ENCODE measurements around the gene DDX56.

DDX56 gene

DNA sequence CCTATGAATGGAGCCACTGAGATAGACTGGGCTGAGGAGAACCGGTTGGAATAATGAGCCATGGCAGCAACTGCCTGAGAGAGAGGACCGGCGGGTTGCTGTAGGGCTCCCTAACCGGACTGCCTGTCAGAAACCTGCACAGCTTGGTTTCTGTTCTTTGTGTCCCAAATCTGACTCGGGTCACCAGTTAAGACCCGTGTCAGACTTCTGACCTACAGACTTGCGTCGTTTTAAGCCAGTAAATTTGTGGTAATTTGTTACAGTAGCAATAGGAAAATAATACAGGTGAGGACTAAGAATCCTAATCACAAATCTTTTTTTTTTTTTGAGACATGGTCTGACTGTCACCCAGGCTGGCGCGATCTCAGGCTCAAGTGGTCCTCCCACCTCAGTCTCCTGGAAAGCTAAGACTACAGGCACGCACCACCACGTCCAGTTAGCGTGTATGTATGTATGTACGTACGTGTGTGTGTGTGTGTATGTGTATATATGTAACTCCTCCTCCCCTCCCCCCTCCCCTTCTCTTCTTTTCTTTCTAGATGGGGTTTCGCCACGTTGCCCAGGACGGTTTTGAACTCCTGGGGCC, 672 bp upstream of the DDX56 start:
- peak overlapping the region; percentile 72 for H2AFZ ChIP-seq (ENCODE audit: low read length)
- peaks cover 53% of the 10 kb centered on the region for H3K79me2 ChIP-seq (ENCODE audit: insufficient read depth, low read length)
- H3K9ac ChIP-seq (ENCODE audit: low read depth, low read length, poor library complexity, severe bottlenecking): peak overlapping the region; percentile 94

DNA sequence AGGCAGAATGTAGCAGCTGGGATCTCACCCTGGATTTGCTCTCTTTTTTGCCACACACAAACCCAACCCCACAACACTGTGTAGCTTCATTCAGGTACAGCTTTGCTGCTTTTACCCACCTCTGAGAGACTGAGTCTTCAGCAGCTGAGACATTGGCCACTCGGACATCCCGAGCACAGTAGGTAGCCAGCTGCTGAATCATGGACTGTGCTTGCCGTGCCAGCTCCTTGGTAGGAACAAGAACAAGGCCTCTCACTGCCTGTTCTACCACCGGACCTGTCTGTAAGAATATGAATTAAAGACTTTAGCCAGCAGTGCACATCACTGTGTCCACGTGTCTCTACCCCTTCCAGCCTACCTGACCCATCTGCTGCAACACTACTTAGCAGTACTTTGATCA, 937 bp downstream of the DDX56 start:
- peaks cover 23% of the 10 kb centered on the region for H4K20me1 ChIP-seq (ENCODE audit: insufficient read depth, low read length, poor library complexity, severe bottlenecking)
- peak overlapping the region; percentile 91 for H3K4me2 ChIP-seq (ENCODE audit: low read depth, low read length, poor library complexity, severe bottlenecking)
- no peaks in the 10 kb centered on the region for H3K9me2 ChIP-seq (replicated peaks; ENCODE audit: low read depth, low read length)
- no peak for TF ChIP-seq EZH2phosphoT487 (IDR thresholded peaks at IDR 0.05; ENCODE audit: borderline replicate concordance)
- TF ChIP-seq, protein P1, sequence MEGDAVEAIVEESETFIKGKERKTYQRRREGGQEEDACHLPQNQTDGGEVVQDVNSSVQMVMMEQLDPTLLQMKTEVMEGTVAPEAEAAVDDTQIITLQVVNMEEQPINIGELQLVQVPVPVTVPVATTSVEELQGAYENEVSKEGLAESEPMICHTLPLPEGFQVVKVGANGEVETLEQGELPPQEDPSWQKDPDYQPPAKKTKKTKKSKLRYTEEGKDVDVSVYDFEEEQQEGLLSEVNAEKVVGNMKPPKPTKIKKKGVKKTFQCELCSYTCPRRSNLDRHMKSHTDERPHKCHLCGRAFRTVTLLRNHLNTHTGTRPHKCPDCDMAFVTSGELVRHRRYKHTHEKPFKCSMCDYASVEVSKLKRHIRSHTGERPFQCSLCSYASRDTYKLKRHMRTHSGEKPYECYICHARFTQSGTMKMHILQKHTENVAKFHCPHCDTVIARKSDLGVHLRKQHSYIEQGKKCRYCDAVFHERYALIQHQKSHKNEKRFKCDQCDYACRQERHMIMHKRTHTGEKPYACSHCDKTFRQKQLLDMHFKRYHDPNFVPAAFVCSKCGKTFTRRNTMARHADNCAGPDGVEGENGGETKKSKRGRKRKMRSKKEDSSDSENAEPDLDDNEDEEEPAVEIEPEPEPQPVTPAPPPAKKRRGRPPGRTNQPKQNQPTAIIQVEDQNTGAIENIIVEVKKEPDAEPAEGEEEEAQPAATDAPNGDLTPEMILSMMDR (conservative IDR thresholded peaks at IDR 0.05; ENCODE audit: low read length): no peak
- H2AFZ ChIP-seq (ENCODE audit: low read length): no peak overlapping the region
- peaks cover 47% of the 10 kb centered on the region for H3K79me2 ChIP-seq (ENCODE audit: insufficient read depth, low read length)
- H3K9ac ChIP-seq (ENCODE audit: low read depth, low read length, poor library complexity, severe bottlenecking): peak overlapping the region; percentile 94
- peak overlapping the region; percentile 93 for H3K4me3 ChIP-seq (ENCODE audit: low read length, poor library complexity, severe bottlenecking)
- no peaks in the 10 kb centered on the region for H3F3A ChIP-seq (ENCODE audit: low read depth)
- H3K27me3 ChIP-seq (ENCODE audit: insufficient read depth, low read length, poor library complexity, severe bottlenecking): no peaks in the 10 kb centered on the region
- H3K36me3 ChIP-seq (ENCODE audit: insufficient read depth, low read length): peaks cover 44% of the 10 kb centered on the region; the same call in 1 of the 2 replicates
- H3K4me1 ChIP-seq (ENCODE audit: insufficient read depth, low read length, poor library complexity, severe bottlenecking): peaks cover 19% of the 10 kb centered on the region
- no peaks in the 10 kb centered on the region for H3K9me3 ChIP-seq (ENCODE audit: insufficient read depth, low read depth, low read length)

More for the DNA sequence above, 672 bp upstream of the DDX56 start:
- Histone ChIP-seq H3K4me3 (ENCODE audit: low read length, poor library complexity, severe bottlenecking) (peak overlapping the region; percentile 93), H3K4me1 (ENCODE audit: insufficient read depth, low read length, poor library complexity, severe bottlenecking) (peaks cover 19% of the 10 kb centered on the region), H3K27me3 (ENCODE audit: insufficient read depth, low read length, poor library complexity, severe bottlenecking) (no peaks in the 10 kb centered on the region), H3K36me3 (ENCODE audit: insufficient read depth, low read length) (peaks cover 39% of the 10 kb centered on the region; the same call in 1 of the 2 replicates), H3K9me2 (replicated peaks; ENCODE audit: low read depth, low read length) (no peaks in the 10 kb centered on the region), H3F3A (ENCODE audit: low read depth) (no peaks in the 10 kb centered on the region), H3K4me2 (ENCODE audit: low read depth, low read length, poor library complexity, severe bottlenecking) (peak overlapping the region; percentile 91), H3K9me3 (ENCODE audit: insufficient read depth, low read depth, low read length) (no peaks in the 10 kb centered on the region), H4K20me1 (ENCODE audit: insufficient read depth, low read length, poor library complexity, severe bottlenecking) (peaks cover 22% of the 10 kb centered on the region)
- TF ChIP-seq, protein P1 (conservative IDR thresholded peaks at IDR 0.05; ENCODE audit: low read length): no peak
- TF ChIP-seq EZH2phosphoT487 (IDR thresholded peaks at IDR 0.05; ENCODE audit: borderline replicate concordance): no peak

DNA sequence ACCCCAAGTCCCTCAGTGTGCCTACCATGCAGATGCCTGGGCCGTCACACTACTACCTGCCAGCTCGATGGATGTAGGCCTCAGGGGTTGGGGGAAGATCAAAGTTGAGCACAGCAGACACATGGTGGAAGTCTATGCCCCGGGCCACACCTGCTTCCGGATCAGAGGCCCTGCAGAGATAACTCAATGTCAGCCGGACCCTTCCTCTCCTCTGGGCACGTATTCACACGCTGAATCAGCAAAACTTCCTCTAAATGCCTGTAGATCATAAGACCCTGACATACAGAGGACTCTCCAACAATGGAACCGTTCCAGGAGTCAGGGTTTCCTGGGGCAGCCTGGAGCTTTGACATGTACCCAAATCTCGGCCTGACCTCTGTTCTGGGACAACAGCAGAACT, 3.7 kb downstream of the DDX56 start:
- Histone ChIP-seq H3K4me2 (ENCODE audit: low read depth, low read length, poor library complexity, severe bottlenecking) (no peak overlapping the region), H3K4me1 (ENCODE audit: insufficient read depth, low read length, poor library complexity, severe bottlenecking) (peaks cover 19% of the 10 kb centered on the region), H2AFZ (ENCODE audit: low read length) (no peak overlapping the region), H3K36me3 (ENCODE audit: insufficient read depth, low read length) (peaks cover 56% of the 10 kb centered on the region; the same call in 1 of the 2 replicates), H3K27me3 (ENCODE audit: insufficient read depth, low read length, poor library complexity, severe bottlenecking) (no peaks in the 10 kb centered on the region), H3K79me2 (ENCODE audit: insufficient read depth, low read length) (peaks cover 44% of the 10 kb centered on the region), H3K9me2 (replicated peaks; ENCODE audit: low read depth, low read length) (no peaks in the 10 kb centered on the region), H3K4me3 (ENCODE audit: low read length, poor library complexity, severe bottlenecking) (no peak overlapping the region), H3K9ac (ENCODE audit: low read depth, low read length, poor library complexity, severe bottlenecking) (no peak overlapping the region), H3F3A (ENCODE audit: low read depth) (no peaks in the 10 kb centered on the region), H4K20me1 (ENCODE audit: insufficient read depth, low read length, poor library complexity, severe bottlenecking) (peaks cover 24% of the 10 kb centered on the region), H3K9me3 (ENCODE audit: insufficient read depth, low read depth, low read length) (no peaks in the 10 kb centered on the region)
- TF ChIP-seq, protein P1 (conservative IDR thresholded peaks at IDR 0.05; ENCODE audit: low read length): no peak
- no peak for TF ChIP-seq EZH2phosphoT487 (IDR thresholded peaks at IDR 0.05; ENCODE audit: borderline replicate concordance)
